ENCODE measurements around the gene NR1H3.

Gene NR1H3

DNA sequence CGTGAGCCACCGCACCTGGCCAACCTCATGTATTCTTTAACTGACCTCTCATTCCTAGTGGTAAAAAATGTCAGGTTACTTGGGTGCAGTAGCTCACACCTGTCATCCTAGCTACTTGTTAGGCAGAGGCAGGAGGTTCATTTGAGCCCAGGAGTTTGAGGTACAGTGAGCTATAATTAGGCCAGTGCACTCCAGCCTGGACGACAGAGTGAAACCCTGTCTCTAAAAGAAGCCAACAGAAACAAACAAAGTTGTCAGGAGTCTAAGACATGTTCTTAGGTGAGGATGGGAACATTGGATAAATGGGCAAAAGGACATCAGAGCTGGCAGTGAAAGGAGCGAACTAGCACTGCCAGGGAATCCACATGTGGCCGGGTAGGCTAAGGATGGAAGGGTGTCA, 30.3 kb downstream of the NR1H3 start:
- no peak overlapping the region for H3K4me3 ChIP-seq (ENCODE audit: low read depth, low read length)
- TF ChIP-seq, protein P1, sequence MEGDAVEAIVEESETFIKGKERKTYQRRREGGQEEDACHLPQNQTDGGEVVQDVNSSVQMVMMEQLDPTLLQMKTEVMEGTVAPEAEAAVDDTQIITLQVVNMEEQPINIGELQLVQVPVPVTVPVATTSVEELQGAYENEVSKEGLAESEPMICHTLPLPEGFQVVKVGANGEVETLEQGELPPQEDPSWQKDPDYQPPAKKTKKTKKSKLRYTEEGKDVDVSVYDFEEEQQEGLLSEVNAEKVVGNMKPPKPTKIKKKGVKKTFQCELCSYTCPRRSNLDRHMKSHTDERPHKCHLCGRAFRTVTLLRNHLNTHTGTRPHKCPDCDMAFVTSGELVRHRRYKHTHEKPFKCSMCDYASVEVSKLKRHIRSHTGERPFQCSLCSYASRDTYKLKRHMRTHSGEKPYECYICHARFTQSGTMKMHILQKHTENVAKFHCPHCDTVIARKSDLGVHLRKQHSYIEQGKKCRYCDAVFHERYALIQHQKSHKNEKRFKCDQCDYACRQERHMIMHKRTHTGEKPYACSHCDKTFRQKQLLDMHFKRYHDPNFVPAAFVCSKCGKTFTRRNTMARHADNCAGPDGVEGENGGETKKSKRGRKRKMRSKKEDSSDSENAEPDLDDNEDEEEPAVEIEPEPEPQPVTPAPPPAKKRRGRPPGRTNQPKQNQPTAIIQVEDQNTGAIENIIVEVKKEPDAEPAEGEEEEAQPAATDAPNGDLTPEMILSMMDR (IDR thresholded peaks at IDR 0.05; ENCODE audit: low read depth, low read length) = no peak

DNA sequence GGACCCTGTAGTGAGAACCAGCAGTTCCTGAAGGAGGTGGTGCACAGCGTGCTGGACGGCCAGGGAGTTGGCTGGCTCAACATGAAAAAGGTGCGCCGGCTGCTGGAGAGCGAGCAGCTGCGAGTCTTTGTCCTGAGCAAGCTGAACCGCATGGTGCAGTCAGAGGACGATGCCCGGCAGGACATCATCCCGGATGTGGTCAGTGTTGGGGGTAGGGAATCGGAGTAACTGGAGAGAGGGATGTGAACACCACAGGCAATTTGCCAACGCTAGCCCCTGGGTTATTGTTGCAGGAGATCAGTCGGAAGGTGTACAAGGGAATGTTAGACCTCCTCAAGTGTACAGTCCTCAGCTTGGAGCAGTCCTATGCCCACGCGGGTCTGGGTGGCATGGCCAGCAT, 32.1 kb downstream of the NR1H3 start:
- no peak overlapping the region for H3K4me3 ChIP-seq (ENCODE audit: low read depth, low read length)
- TF ChIP-seq, protein P1 (IDR thresholded peaks at IDR 0.05; ENCODE audit: low read depth, low read length) = no peak

GRCh38 chr11:47295385-47295784, 37.6 kb downstream of the NR1H3 start:
- H3K4me3 ChIP-seq (ENCODE audit: low read depth, low read length) = no peak overlapping the region
- TF ChIP-seq, protein P1 (IDR thresholded peaks at IDR 0.05; ENCODE audit: low read depth, low read length) = no peak

GRCh38 chr11:47296045-47296444, 38.2 kb downstream of the NR1H3 start:
- TF ChIP-seq, protein P1 (IDR thresholded peaks at IDR 0.05; ENCODE audit: low read depth, low read length) = no peak
- H3K4me3 ChIP-seq (ENCODE audit: low read depth, low read length) = no peak overlapping the region

- TF ChIP-seq, protein P1 (IDR thresholded peaks at IDR 0.05; ENCODE audit: low read depth, low read length) = no peak
- no peak overlapping the region for H3K4me3 ChIP-seq (ENCODE audit: low read depth, low read length)
Observed at GRCh38 chr11:47299078-47299477, 41.3 kb downstream of the NR1H3 start.

DNA sequence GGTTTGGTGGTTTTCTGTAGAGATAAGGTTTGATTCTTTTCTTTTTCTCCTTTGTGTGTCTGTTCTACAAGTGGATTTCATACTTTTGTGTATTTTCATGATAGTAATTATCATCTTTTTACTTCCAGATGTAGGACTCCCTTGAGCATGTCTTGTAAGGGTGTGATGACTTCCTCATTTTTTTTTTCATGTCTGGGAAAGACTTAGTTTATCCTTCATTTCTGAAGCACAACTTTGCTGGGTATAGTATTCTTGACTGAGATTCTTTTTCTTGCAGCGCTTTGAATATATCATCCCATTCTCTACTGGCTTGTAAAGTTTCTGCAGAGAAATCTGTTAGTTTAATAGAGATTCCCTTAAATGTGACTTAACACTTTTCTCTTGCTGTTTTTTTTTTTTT, 45.1 kb downstream of the NR1H3 start:
- no peak overlapping the region for H3K4me3 ChIP-seq (ENCODE audit: low read depth, low read length)
- TF ChIP-seq, protein P1 (IDR thresholded peaks at IDR 0.05; ENCODE audit: low read depth, low read length) = no peak

- no peak overlapping the region for H3K4me3 ChIP-seq (ENCODE audit: low read depth, low read length)
- TF ChIP-seq, protein P1 (IDR thresholded peaks at IDR 0.05; ENCODE audit: low read depth, low read length) = no peak
Observed at GRCh38 chr11:47305734-47306483, 48.1 kb downstream of the NR1H3 start.

Measured in WI38 (cell line).